ENCODE measurements around the gene ELOVL3. TPM values are rescaled to one million over a fixed set of nuclear protein-coding genes. Genes with fewer than 3 reads are reported as not detected.
"Not testable (repeated sequence)": the region's sequence is repeated elsewhere in the genome, so short reads cannot be mapped to it uniquely, and the experiment has no call there.

Gene ELOVL3
- total RNA-seq, 3 donors from 2014 or later, result 0.66 to 2.2 (median 0.88) TPM

GRCh38 chr10:102211615-102212299, 14.3 kb upstream of the ELOVL3 start:
- no peak for TF ChIP-seq POLR2AphosphoS5 (IDR thresholded peaks at IDR 0.05)
- no peak for TF ChIP-seq CTCF (IDR thresholded peaks at IDR 0.05)

GRCh38 chr10:102213599-102213998, 12.5 kb upstream of the ELOVL3 start:
- DNase-seq (ENCODE audit: low spot score in 2 of 2); H3K27me3 ChIP-seq; H3K27ac ChIP-seq; H3K9me3 ChIP-seq; H3K36me3 ChIP-seq; H3K4me1 ChIP-seq; H3K4me3 ChIP-seq; intact Hi-C loops (cut with DNase I; ENCODE audit: low total_unique reads): not testable (repeated sequence)

More at GRCh38 chr10:102211615-102212299, 14.3 kb upstream of the ELOVL3 start:
- H3K27me3 ChIP-seq, result no peaks in the 10 kb centered on the region
- no peak overlapping the region for H3K4me3 ChIP-seq
- no peaks in the 10 kb centered on the region for H3K4me1 ChIP-seq
- no peaks in the 10 kb centered on the region for H3K9me3 ChIP-seq
- no peaks in the 10 kb centered on the region for H3K36me3 ChIP-seq
- H3K27ac ChIP-seq, result no peak overlapping the region
- intact Hi-C loops (cut with DNase I; ENCODE audit: low total_unique reads), result no loop called here
- no peak for DNase-seq (ENCODE audit: low spot score in 2 of 2)

- H3K4me1 ChIP-seq, result no peaks in the 10 kb centered on the region
- no peak overlapping the region for H3K27ac ChIP-seq
- no peak overlapping the region for H3K4me3 ChIP-seq
- no peak for DNase-seq (ENCODE audit: low spot score in 2 of 2)
- TF ChIP-seq POLR2AphosphoS5 (IDR thresholded peaks at IDR 0.05) (no peak), POLR2A (IDR thresholded peaks at IDR 0.05) (no peak), CTCF (IDR thresholded peaks at IDR 0.05) (no peak)
- intact Hi-C loops (cut with DNase I; ENCODE audit: low total_unique reads), result no loop called here
- no peaks in the 10 kb centered on the region for H3K9me3 ChIP-seq
- H3K36me3 ChIP-seq, result no peaks in the 10 kb centered on the region
- no peaks in the 10 kb centered on the region for H3K27me3 ChIP-seq
Measured at GRCh38 chr10:102219370-102219769, 6.7 kb upstream of the ELOVL3 start.

GRCh38 chr10:102220612-102221011, 5.5 kb upstream of the ELOVL3 start:
- no peak for TF ChIP-seq CTCF (IDR thresholded peaks at IDR 0.05)
- no peak for TF ChIP-seq POLR2A (IDR thresholded peaks at IDR 0.05)
- no peak for TF ChIP-seq POLR2AphosphoS5 (IDR thresholded peaks at IDR 0.05)
- intact Hi-C loops (cut with DNase I; ENCODE audit: low total_unique reads), result loop anchor here (10.0 kb wide), 1 partner anchor 124 kb away; no protein-coding TSS in a partner anchor
- DNase-seq (ENCODE audit: low spot score in 2 of 2), result no peak
- Histone ChIP-seq H3K27ac (no peak overlapping the region), H3K4me3 (no peak overlapping the region), H3K9me3 (no peaks in the 10 kb centered on the region), H3K4me1 (no peaks in the 10 kb centered on the region), H3K36me3 (no peaks in the 10 kb centered on the region), H3K27me3 (no peaks in the 10 kb centered on the region)

DNA sequence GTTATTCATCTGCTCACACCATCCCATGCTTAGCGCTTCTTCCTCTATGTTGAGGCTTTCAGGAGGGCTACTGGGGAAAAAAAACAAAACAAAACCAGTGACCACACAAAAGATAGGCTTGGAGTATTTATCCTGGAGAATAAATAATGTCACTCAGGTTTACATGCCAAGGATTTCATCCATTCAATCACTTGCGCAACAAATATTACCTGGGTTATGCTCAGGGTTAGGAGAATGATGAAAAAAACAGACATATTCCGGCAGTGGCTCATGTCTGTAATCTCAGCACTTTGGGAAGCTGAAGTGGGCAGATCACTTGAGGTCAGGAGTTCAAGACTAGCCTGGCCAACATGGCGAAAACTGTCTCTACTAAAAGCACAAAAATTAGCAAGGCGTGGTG, 3.3 kb upstream of the ELOVL3 start:
- intact Hi-C loops (cut with DNase I; ENCODE audit: low total_unique reads), result loop anchor here (10.0 kb wide), 1 partner anchor 122 kb away; no protein-coding TSS in a partner anchor

More for the DNA sequence above, 3.3 kb upstream of the ELOVL3 start:
- H3K4me1 ChIP-seq, result no peaks in the 10 kb centered on the region
- H3K27ac ChIP-seq, result no peak overlapping the region
- DNase-seq (ENCODE audit: low spot score in 2 of 2), result no peak
- no peaks in the 10 kb centered on the region for H3K36me3 ChIP-seq
- H3K4me3 ChIP-seq, result no peak overlapping the region
- TF ChIP-seq CTCF (IDR thresholded peaks at IDR 0.05) (no peak), POLR2A (IDR thresholded peaks at IDR 0.05) (no peak), POLR2AphosphoS5 (IDR thresholded peaks at IDR 0.05) (no peak)
- peaks cover 0 to 4% of the 10 kb centered on the region in 2 donors for H3K27me3 ChIP-seq
- no peaks in the 10 kb centered on the region for H3K9me3 ChIP-seq
